Putamen (tissue), 1 donor: ENCODE results near the gene PLPPR1.
A peak's percentile ranks its signal among the peaks of the same experiment; 100 is the strongest.
"Not testable (repeated sequence)": the region's sequence is repeated elsewhere in the genome, so short reads cannot be mapped to it uniquely, and the experiment has no call there.

Experiments
- DNase-seq: peaks from one replicate; pipeline ENCODE4 v3.0.0-alpha.2; 2016; ENCODE audit warnings: low spot score

The PLPPR1 gene

DNA sequence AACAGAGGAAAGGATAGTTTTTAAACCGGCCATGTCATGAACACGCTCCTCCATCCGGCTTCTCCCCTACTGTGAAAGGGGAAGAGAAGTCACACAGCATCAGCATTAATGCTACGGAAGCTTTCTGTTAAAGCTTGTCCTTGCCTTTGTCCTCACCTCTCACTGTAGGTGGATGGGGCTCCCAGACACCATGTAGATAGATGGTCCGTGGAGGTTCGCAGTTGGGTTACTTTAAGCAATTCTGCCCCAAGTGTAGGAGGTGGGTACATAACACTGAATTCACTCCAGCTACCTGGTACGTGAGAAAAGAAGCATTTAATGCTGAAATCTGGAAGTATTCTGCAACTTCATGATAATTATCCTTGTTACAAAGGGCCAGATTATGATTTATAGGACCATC is 190.5 kb downstream of the PLPPR1 start:
- DNase-seq: no peak

DNA sequence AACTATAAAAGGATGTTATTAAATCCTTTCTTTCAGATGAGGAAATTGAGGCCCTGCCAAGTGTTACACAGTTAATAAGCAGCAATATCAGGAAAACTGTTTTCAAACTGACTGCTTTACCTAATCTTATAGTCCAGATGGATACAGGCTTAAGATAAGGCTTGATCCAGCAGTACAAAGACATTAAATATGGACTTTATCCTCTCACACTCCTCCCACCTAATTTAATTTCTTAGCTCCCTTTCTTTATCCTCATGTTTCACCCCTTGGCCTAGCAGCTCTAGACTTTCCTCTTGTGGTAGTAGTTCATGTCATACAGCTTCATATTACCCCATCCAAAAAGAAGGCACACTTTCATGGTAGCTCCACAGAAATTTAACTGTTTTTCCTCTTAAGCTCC is 191.8 kb downstream of the PLPPR1 start:
- no peak for DNase-seq

DNA sequence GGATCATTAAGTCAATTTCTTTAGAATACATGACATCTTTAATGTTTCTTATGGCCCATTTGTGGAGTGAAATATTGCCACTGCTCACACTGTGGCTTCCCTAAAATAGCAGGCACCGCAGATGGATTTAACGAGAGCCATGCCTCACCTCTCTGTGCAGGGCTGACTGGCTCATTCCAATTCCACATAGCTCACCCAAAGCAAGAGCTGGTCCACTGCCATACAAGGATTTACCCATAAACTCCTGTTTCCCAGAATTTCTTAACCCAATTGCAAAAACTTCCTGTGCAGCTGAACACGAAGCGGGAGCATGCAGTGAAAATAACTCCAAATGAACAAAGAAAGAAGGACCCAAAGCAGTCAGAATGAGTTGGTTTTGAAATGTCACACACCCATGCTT is 196.7 kb downstream of the PLPPR1 start:
- DNase-seq: no peak

DNA sequence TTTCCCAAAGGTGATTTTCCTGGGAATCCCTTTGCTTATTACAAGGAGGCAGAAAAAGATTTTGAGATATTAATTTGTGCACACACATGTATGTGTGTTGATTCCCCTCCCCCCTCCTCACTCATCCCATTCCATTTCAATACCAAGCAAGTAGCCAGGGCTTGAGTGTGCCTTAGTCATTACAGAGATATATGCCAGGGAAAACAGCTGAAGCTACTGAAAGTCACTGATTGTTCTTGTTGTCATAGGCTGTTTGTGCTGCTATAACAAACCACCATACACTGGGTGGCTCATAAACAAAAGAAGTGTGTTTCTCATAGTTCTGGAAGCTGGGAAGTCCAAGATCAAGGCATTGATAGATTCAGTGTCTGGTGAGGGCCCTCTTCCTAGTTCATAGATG is 197.6 kb downstream of the PLPPR1 start:
- peak; percentile 95 for DNase-seq

DNA sequence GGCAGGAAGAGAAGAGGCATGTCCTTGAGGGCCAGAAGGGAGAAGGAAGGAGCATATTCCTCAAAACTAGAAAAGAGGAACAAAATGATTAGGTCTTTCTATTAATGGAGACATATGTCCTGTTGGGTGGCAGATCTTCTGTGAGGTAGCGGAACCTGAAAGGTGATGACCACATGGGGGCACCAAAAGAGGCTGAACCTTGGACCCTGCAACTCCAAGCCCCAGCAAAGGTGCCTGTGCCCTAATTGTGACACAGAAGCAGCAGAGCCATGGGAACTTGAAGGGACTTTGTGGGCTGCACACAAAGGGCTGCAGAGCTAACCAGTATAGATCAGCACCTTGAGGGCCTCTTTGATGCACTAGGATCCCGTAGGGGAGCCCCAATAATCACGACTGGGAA is 198.3 kb downstream of the PLPPR1 start:
- no peak for DNase-seq

DNA sequence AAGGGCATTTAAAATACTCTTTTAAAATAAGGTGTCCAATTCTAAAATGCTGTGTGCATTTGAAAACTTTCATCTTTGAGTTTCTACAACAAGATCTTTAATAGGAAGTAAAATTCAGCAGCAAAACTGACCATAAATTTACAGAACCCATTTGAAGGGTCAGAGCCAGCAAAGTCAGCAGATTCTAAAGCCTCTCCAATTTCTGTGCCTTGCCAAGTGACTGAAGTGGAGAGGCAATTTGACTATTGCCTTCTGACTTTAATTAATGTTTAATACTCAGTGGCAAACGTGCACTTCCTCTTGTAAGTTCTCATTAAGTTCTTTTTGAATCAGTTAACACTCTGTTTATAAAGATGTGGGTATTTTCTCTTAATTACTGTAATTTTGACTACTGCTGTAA is 201.1 kb downstream of the PLPPR1 start:
- no peak for DNase-seq

DNA sequence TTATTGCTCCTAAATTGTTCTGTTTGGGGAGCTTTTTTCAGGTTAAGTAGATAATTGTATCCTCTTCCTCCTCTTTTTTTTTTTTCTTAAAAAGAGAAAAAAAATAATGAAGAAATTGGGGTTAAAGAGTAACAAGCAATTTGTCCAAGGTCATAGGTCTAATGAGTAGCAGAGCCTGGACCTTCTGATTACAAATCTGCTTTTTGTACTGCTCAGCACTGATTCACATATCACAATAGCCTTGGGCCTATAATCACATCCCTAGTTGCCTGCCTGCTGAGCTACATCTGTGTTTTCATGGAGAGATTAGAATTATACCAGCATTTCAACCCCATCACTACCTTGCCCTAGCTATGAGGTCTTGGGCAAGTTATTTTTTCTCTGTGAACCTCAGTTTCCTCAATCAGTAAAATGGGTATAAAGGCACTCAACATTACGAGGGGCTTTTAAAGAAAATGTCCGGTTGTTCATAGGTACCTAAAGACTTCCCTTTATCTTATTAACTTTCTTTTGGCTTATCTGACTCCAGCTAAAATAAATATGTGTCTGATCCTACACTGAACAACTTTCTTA is 204.0 kb downstream of the PLPPR1 start:
- no peak for DNase-seq

DNA sequence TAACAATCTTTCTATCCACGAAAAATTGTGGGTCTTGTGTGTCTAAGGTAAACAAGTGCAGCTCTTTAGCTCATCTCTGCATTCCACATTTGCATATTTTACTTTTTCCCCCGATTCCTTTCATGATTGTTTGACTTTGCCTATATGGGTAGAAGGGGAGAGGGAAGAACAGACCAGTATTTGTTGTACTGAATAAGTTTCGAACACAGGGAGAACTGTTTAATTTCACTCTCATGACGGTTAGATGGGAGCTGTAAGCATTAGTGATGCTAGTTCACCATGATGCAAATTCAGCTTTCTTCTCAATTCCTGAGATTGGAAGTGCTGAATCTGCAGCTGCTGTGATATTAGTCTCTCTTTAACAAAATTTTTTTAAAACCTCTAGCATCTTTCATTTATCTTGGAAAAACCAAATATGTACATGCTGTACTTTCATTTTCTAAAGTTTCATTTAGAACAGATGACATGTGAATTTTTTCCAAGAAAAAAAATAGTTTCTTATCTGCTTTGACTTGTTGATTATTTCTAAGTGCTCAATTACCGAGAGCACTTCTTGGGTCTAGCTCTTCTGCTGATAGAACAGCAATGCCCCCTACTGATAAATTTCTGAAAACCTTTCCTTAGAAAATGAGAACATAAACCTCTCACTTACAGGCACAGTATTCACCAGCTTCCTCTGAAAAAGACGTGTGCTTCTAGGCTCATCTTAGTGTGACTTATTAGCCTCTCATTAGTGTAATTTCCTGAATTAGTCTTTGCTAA is 206.8 kb downstream of the PLPPR1 start:
- peak; percentile 88 for DNase-seq

DNA sequence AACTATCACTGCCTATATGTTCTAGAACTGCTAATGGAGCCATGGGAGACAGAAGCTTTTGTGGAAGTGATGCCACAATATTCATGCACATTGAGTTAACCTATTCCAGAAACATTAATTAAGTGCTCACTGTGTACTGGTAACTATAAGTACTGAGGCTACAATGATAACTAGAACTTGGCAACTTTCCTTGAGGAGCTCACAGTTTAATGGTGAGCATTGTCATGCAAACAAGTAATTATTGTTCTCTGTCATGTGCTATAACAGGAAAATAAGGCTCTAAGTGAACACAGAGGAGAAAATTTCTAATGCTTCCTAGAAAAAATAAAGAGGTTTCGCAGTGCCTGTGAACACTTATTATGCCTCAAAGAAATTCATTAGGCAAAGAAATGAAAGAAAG is 214.1 kb downstream of the PLPPR1 start:
- DNase-seq: peak; percentile 68

DNA sequence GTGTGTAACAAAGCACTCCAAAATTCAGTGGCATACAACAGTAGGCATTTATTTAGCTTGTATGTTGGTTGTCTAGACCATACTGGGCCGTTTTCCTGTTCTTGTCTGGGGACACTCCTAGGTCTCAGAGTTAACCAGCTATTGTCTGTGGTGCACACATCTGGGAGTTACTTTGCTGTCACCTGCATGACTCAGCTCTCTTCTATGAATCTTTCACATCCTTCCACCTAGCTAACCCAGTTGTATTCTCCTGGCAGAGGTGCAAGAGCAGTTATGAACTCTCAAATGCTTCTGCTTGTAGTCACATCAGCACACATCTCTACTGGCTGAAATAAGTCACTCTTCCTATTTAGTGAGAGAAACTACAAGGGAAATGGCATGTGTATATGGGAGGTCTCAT is 218.2 kb downstream of the PLPPR1 start:
- DNase-seq: no peak

DNA sequence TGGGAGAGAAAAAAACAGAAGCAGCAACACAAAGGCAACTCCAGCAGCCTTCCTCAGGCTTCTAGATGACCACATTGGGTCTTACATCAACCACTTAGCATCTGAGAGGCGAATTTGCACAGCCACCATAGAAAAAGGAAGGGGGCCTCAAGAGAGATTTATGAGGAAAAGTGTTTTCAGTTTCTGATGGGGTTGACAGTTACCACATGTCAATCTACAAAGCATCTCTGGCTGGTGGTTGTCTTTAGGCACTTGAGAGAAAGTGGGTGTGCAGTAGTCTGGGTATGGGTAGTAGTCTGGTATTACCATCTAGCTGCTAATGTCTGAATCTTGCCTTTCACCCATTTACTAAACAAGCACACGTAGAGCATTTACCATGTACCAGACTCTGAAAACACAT is 218.8 kb downstream of the PLPPR1 start:
- DNase-seq: no peak

DNA sequence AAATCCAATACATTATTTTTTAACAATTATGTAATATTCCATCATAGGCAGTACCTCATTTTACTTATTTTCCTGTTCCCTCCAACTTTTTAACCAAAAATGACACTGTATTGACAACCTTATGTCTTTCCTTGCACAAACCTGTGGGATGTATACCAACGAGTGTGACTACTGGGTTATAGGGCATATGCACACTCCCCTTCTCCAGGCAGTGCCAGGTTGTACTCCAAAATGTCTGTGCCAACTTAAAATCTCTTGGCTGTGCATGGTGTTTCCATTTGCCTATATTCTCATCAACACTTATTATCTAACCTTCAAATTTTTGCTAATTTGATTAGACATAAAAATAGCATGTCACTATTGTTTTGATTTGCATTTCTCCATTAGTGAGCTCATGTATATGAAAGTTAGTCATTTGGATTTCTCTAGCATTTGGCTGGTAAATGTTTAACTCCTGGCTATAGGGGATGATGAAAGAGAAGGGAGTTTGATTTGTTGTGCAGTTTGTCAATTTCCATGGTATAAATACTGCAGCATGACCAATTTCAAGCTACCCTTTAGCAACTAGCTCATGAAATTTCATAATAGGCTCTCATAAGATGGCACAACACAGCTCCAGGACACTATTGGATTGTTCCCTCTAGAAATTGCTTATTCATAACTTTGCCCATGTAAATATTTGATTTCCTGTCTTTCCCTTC is 226.4 kb downstream of the PLPPR1 start:
- no peak for DNase-seq

DNA sequence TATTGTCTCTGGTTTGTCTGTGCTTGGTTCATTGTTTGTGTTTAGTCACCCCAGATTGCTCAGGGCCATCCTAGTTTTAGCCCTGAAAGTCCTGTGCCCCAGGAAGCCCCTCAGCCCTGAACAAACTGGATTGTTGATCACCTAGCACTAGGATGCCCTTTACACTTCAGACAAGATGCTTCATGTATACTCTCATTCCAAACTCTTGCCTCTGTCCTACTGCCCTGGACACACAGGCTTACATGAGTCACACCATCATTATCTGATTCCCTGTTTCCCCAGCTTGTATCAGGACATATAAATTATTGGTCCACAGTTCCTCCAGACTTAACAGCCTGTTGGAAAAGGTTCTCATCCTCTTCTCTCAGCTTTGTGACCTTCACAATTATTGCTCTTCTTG is 236.2 kb downstream of the PLPPR1 start:
- DNase-seq: no peak

DNA sequence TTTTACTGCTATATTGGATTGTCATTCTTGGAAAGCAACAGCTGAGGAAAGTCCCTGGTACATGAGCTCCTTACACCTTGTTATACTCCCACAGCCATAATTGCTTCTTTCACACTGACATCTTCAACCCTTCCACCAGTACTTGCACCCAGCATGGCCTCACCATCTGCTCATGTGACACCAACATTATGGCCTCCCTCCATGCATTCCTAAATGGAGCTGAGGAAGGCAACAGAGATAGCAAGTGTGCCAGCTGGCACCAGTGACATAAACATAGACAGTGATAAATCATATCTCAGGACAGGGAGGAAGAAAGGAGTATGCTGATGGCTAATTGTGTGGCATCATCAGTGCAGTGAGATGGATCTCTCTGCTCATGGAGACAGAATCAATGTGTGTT is 236.7 kb downstream of the PLPPR1 start:
- no peak for DNase-seq

DNA sequence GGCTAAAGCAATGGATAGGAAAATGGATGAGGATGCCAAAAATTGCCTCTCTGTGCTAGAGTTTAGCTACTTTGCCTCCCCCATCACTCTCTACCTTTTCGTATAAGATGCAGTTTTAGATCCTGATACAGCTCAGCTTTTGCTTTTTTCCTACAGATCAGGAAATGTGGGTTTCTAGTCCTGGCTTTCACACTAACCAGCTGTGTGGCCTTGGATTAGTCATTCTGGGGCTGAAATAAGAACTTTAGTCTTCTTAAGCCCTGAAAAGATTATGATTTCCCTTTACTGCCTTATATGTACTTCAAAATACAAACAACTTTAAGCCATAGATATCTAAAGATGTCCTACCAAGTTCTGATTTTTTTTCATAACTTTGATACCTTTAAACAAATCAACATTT is 239.9 kb downstream of the PLPPR1 start:
- DNase-seq: no peak

DNA sequence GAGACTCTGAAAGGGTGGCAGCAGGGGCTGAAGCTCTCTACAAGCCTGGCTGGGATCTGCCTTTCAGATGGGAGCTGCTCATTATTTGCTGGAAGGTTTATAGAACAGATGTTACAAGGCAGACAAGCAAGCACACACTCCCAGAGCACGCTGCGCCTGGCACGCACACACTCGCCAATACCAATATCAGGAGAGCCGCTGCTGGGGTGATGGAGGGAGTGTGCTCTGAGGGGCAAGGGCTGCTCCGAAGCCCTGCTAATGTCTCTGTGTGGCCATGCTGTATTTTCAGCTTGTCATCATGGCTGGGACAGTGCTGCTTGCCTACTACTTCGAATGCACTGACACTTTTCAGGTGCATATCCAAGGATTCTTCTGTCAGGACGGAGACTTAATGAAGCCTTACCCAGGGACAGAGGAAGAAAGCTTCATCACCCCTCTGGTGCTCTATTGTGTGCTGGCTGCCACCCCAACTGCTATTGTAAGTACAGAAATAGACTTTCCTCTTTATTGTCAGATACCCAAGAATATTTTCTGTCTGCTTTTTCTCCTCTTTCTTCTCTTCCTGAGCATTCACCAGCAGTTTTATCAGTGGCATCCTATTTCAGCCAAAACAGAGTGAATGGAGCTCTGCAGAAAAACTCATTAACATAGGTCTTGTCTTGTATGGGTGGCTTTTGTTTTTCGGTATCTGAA is 241.2 kb downstream of the PLPPR1 start:
- peak; percentile 38 for DNase-seq

DNA sequence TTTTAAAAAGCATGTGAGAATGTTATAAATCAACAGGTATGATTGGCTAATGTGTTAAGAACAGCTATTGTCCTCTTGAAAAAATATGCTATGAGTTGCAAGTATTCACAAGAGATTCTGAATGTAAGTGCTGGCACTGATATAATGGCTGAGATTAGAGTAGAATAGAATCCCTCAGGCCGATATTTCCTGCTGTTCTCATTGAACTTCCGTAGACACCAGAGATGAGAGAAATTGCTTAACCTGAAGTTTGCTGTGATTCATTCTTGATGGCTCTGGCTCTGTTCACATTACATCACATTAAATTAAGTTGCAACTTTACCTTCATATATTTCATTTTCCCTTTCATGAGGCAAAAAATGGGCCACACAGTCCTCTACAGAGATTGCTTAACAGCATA is 241.8 kb downstream of the PLPPR1 start:
- peak; percentile 26 for DNase-seq

DNA sequence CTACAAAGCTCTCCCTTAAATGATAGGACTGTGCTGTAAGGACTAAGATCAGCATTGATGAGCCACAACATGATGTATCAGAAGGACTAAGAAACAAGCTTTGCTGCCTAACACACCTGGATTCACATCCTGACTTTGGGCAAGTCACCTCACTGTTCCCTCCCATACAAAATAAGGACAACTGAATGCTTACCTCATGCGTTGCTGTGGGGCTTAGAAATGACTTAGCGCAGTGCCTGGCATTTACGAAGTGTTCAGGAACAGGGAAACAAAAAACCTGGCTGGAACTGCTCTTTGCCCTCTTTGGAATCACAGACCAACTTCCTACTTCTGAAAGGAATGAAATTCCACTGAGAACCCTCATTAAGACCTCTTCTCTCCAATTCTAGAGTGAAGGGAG is 242.6 kb downstream of the PLPPR1 start:
- no peak for DNase-seq

DNA sequence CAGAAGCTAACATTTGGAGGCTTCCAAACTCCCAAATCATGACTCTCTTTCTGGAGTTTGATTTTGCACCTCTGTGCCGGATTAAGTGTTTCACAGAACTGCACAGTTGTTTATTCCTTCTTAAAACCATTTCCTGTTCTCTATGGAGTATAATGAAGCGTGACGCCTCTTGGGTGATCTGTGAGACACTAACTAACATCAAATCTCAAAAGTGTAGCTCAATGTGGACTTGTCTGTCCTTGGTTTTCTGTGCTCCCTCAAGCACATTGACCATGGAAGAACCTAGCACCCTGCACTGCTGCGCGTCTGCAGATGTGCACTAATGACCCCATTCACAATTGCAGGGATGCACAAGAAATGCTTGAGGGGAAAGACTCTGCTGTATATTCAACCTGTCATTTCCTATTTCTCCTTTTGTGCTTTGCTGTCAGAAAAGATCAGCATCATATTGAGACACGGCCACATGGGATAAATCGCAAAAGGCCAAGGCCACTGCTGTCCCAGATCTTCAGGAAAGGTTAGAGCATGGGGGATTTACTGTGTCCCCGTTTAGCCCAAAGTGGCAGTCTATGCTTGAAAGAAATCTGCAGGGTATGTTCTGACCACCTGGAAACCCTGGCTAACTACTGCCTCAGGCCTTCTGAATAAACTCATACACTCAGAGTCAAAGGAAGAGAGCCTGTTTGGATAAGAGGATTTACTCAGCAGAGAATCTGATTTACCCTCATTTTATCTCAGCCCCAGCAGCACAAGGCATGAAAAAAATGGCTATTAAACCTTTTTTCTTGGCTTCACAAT is 246.6 kb downstream of the PLPPR1 start:
- DNase-seq: no peak

DNA sequence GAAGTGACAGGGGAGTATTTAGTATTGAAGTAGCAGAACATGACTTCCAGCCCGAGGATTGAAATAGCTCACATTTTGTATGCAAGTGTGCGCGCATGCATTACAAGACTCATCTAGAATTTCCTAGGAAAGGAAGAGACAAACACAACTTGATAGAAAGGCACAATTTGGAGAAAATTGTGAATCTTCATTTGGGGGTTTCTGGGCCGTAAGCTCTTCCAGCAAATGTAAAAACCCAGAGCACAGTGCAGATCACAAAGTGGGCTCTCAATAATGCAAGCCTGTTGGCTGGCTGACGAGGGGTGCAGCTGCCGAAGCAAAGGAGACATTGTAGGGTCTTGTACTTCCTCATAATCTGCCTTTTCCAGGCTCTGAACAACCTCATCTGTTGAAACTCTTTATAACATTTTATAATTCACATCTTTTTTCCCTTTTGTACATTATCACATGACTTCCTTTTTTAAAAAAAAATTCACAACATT is 247.3 kb downstream of the PLPPR1 start:
- peak; percentile 41 for DNase-seq

DNA sequence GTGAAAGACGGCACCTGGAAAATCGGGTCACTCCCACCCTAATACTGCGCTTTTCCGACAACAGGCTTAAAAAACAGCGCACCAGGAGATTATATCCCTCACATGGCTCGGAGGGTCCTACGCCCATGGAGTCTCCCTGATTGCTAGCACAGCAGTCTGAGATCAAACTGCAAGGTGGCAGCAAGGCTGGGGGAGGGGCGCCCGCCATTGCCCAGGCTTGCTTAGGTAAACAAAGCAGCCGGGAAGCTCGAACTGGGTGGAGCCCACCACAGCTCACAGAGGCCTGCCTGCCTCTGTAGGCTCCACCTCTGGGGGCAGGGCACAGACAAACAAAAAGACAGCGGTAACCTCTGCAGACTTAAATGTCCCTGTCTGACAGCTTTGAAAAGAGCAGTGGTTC is 262.5 kb downstream of the PLPPR1 start:
- not testable (repeated sequence) for DNase-seq

DNA sequence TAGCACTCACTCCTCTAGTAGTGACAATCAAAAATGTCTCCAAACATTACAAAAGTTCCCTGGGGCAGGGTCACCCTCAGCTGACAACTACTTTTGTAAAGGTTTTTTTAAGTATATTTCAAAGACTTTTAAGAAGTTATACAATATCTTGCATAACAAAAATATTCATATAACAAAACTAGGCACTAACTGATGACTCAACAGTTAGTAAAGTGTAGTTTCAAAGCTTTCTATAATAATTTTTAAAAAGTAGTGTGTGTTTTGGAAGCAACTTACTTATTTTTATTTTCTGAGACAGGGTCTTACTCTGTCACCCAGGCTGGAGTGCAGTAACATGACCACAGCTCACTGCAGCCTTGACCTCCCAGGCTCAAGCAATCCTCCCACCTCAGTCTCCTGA is 271.4 kb downstream of the PLPPR1 start:
- DNase-seq: no peak
